Vagina (tissue), 2 donors: ENCODE data around the gene CHKB.

ENCODE experiments used
- CTCF ChIP-seq, 3 experiments: fragments of 450-650 bp in 2 of 3; fragments of 200-600 bp in 1 of 3; sonication (generic) in 1 of 3; IDR thresholded peaks; one replicate each; pipeline ENCODE4 v1.5.1; 2017 to 2019; ENCODE audit warnings: antibody characterized with exemption in 3 of 3, mild to moderate bottlenecking in 2 of 3, moderate library complexity in 2 of 3
- POLR2AphosphoS5 ChIP-seq, 2 donors: sonication (generic); formaldehyde crosslinking; IDR thresholded peaks; one replicate each; pipeline ENCODE4 v1.9.0; 2017; ENCODE audit warnings: antibody characterized with exemption in 2 of 2, mild to moderate bottlenecking in 2 of 2, low read depth in 1 of 2; ENCODE audit not compliant: insufficient read depth in 1 of 2

- TF ChIP-seq CTCF (IDR thresholded peaks at IDR 0.05) (no peak), POLR2AphosphoS5 (IDR thresholded peaks at IDR 0.05; ENCODE audit: insufficient read depth in 1 of 2, low read depth in 1 of 2) (no peak)
These were observed 7.2 kb downstream of the CHKB start for GRCh38 chr22:50575426-50575941.
